Loucy (cell line): ENCODE measurements around the gene RAMAC.

Experiments used
- H2AFZ ChIP-seq: fragments of 200-600 bp; sonication (generic); 2 replicates; pipeline ENCODE4 v1.6.0; 2016; ENCODE audit warnings: antibody characterized with exemption, mild to moderate bottlenecking, low read length, moderate library complexity
- H3F3A ChIP-seq: fragments of 200-600 bp; 2 replicates; pipeline ENCODE4 v1.6.0; 2016; ENCODE audit warnings: antibody characterized with exemption, low read depth, mild to moderate bottlenecking
- H3K27me3 ChIP-seq: fragments of 200-600 bp; sonication (generic); 2 replicates; pipeline ENCODE4 v1.6.1; 2014; ENCODE audit warnings: low read length, mild to moderate bottlenecking; ENCODE audit not compliant: insufficient read depth, poor library complexity, severe bottlenecking
- H3K36me3 ChIP-seq: fragments of 200-600 bp; sonication (generic); 2 replicates; pipeline ENCODE4 v1.6.1; 2016; ENCODE audit warnings: low read length; ENCODE audit not compliant: insufficient read depth
- H3K4me1 ChIP-seq: fragments of 200-600 bp; sonication (generic); 2 replicates; pipeline ENCODE4 v1.5.1; 2014; ENCODE audit warnings: low read length, mild to moderate bottlenecking; ENCODE audit not compliant: insufficient read depth, poor library complexity, severe bottlenecking
- H3K4me2 ChIP-seq: fragments of 200-600 bp; sonication (generic); 2 replicates; pipeline ENCODE4 v1.6.0; 2014; ENCODE audit warnings: antibody characterized with exemption, low read length, low read depth, mild to moderate bottlenecking; ENCODE audit not compliant: poor library complexity, severe bottlenecking
- H3K4me3 ChIP-seq: fragments of 200-600 bp; sonication (generic); 2 replicates; pipeline ENCODE4 v1.5.1; 2014; ENCODE audit warnings: low read length, mild to moderate bottlenecking, mixed read lengths; ENCODE audit not compliant: poor library complexity, severe bottlenecking
- H3K79me2 ChIP-seq: fragments of 200-600 bp; sonication (generic); 2 replicates; pipeline ENCODE4 v1.6.1; 2014; ENCODE audit warnings: low read length; ENCODE audit not compliant: insufficient read depth
- H3K9ac ChIP-seq: fragments of 200-600 bp; sonication (generic); 2 replicates; pipeline ENCODE4 v1.6.0; 2014; ENCODE audit warnings: mild to moderate bottlenecking, low read depth, low read length, moderate library complexity; ENCODE audit not compliant: poor library complexity, severe bottlenecking
- H3K9me2 ChIP-seq: fragments of 200-600 bp; sonication (generic); replicated peaks from 2 replicates; pipeline ENCODE4 v1.6.1; 2016; ENCODE audit warnings: low read depth, low read length, mixed read lengths
- H3K9me3 ChIP-seq: fragments of 200-600 bp; sonication (generic); 2 replicates; pipeline ENCODE4 v1.6.1; 2014; ENCODE audit warnings: mild to moderate bottlenecking, antibody characterized with exemption, low read length, low read depth; ENCODE audit not compliant: insufficient read depth
- H4K20me1 ChIP-seq: fragments of 200-600 bp; sonication (generic); 2 replicates; pipeline ENCODE4 v1.6.0; 2014; ENCODE audit warnings: antibody characterized with exemption, low read length, mild to moderate bottlenecking; ENCODE audit not compliant: insufficient read depth, poor library complexity, severe bottlenecking
- EZH2phosphoT487 ChIP-seq: fragments of 200-600 bp; IDR thresholded peaks from 2 replicates; pipeline ENCODE4 v1.6.1; 2018; ENCODE audit warnings: antibody characterized with exemption, mild to moderate bottlenecking, moderate library complexity, borderline replicate concordance
- TF ChIP-seq, protein P1 (sequence below): fragments of 200-600 bp; sonication (generic); conservative IDR thresholded peaks from 2 replicates; pipeline ENCODE4 v1.5.1; 2014; ENCODE audit warnings: mild to moderate bottlenecking, antibody characterized with exemption, low read length

Gene RAMAC

DNA sequence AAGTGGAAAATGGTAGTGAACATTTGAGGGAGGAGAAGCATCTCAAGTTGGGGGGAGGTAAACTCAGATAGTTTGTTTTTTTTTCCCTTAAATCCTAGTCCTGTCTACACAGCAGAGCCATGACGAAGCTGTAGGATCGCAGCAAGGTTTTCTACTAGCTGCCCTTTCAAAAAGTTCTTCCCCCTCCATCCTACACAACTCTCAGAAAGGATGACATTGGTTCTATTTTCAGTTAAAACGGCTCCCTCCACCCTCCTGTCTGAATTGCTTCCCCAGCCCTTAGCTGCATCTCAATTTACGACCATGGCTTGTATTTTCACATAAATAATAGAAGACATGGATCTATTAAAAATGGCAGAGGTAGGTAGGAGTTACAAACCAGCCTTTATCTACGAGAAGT is 35.7 kb upstream of the RAMAC start:
- no peak overlapping the region for H3K4me2 ChIP-seq
- H4K20me1 ChIP-seq = no peaks in the 10 kb centered on the region
- no peaks in the 10 kb centered on the region for H3K79me2 ChIP-seq
- no peaks in the 10 kb centered on the region for H3K9me2 ChIP-seq
- H3F3A ChIP-seq = no peaks in the 10 kb centered on the region
- peaks cover 9% of the 10 kb centered on the region for H3K27me3 ChIP-seq
- H3K4me1 ChIP-seq = no peaks in the 10 kb centered on the region
- TF ChIP-seq EZH2phosphoT487 = no peak
- TF ChIP-seq, protein P1, sequence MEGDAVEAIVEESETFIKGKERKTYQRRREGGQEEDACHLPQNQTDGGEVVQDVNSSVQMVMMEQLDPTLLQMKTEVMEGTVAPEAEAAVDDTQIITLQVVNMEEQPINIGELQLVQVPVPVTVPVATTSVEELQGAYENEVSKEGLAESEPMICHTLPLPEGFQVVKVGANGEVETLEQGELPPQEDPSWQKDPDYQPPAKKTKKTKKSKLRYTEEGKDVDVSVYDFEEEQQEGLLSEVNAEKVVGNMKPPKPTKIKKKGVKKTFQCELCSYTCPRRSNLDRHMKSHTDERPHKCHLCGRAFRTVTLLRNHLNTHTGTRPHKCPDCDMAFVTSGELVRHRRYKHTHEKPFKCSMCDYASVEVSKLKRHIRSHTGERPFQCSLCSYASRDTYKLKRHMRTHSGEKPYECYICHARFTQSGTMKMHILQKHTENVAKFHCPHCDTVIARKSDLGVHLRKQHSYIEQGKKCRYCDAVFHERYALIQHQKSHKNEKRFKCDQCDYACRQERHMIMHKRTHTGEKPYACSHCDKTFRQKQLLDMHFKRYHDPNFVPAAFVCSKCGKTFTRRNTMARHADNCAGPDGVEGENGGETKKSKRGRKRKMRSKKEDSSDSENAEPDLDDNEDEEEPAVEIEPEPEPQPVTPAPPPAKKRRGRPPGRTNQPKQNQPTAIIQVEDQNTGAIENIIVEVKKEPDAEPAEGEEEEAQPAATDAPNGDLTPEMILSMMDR = no peak
- H3K9ac ChIP-seq = no peak overlapping the region
- H2AFZ ChIP-seq = no peak overlapping the region
- H3K4me3 ChIP-seq = no peak overlapping the region
- H3K36me3 ChIP-seq = no peaks in the 10 kb centered on the region
- H3K9me3 ChIP-seq = no peaks in the 10 kb centered on the region

DNA sequence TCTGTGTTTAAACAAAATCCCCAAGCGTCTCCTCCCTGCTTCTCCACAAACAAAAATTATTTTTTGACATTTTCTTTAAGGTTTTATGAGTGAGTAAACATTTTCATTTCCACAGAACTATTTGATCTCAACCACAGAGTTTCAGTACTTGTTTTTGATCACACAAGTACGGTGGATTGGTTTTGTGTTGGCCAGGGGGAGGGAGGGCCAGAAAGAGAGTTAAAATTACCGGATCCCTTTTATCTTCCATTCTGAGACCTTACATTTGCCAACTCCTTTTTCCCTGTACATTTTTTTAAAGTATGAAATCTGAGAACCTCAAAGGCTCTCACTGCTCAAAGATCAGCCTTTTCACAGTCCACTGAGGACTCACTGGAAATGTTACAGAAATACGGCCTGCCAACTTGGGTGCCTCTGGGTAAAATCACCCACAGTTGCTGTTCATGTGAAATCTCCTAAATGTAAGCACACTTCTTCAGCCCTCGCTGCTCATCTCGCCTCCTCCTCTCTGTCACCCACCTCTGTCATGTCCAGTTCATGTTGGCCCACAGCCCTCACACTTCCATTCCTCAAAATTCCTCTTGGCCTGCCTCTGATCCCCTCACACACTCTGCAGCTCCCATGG is 35.2 kb upstream of the RAMAC start:
- Histone ChIP-seq H3K4me2 (no peak overlapping the region), H4K20me1 (no peaks in the 10 kb centered on the region), H3K9ac (no peak overlapping the region), H3K79me2 (no peaks in the 10 kb centered on the region), H3K9me3 (no peaks in the 10 kb centered on the region), H3K4me1 (no peaks in the 10 kb centered on the region), H3K36me3 (no peaks in the 10 kb centered on the region), H3F3A (no peaks in the 10 kb centered on the region), H3K4me3 (no peak overlapping the region), H3K9me2 (no peaks in the 10 kb centered on the region), H2AFZ (no peak overlapping the region), H3K27me3 (peaks cover 9% of the 10 kb centered on the region)
- TF ChIP-seq, protein P1 = no peak
- TF ChIP-seq EZH2phosphoT487 = no peak

GRCh38 chr15:82951472-82952157 is 34.4 kb upstream of the RAMAC start:
- H3K9ac ChIP-seq = no peak overlapping the region
- no peak overlapping the region for H3K4me3 ChIP-seq
- H4K20me1 ChIP-seq = no peaks in the 10 kb centered on the region
- no peaks in the 10 kb centered on the region for H3K9me2 ChIP-seq
- TF ChIP-seq EZH2phosphoT487 = no peak
- TF ChIP-seq, protein P1 = no peak
- no peaks in the 10 kb centered on the region for H3K9me3 ChIP-seq
- no peak overlapping the region for H2AFZ ChIP-seq
- H3K4me2 ChIP-seq = peak overlapping the region; percentile 41
- peaks cover 9% of the 10 kb centered on the region for H3K27me3 ChIP-seq
- H3K36me3 ChIP-seq = no peaks in the 10 kb centered on the region
- H3F3A ChIP-seq = no peaks in the 10 kb centered on the region
- no peaks in the 10 kb centered on the region for H3K79me2 ChIP-seq
- H3K4me1 ChIP-seq = no peaks in the 10 kb centered on the region
